SK-N-MC (cell line): ENCODE results near the gene DMBT1.

Experiments
- EZH2 ChIP-seq: fragments of 200-600 bp; sonication (generic); IDR thresholded peaks from one replicate; pipeline ENCODE4 v1.6.1; 2017; ENCODE audit warnings: antibody characterized with exemption
- POLR2AphosphoS5 ChIP-seq: IDR thresholded peaks from 2 replicates; pipeline ENCODE4 v1.6.1; 2012; ENCODE audit warnings: mild to moderate bottlenecking, low read depth, low read length, borderline replicate concordance

DNA sequence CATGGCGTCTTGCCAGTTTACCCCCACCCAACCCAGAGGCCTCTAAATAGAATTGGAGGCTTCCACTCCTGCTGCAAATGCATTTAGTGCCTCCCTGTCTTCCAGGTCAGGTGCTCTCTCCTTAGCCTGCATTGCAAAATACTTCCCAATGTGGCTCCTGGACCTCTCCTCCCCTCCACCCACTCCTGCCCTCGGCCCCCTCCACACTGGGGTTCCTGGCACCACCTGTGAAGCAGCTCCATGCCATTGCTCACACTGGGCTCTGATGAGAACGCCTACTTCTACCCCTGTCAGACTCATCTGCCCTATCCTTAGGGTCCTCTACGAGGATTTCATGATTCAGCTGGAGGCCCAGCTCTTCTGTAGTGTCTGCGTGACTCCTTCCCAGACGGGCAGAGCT, 101.7 kb downstream of the DMBT1 start:
- no peak for TF ChIP-seq POLR2AphosphoS5
- no peak for TF ChIP-seq EZH2
